ENCODE measurements around the gene CRTC1.
"Not testable (repeated sequence)": the region's sequence is repeated elsewhere in the genome, so short reads cannot be mapped to it uniquely, and the experiment has no call there.

The CRTC1 gene

GRCh38 chr19:18807861-18808331, 124.4 kb downstream of the CRTC1 start:
- peak in 1 of 2 donors; percentile 58 for DNase-seq (ENCODE audit: low read depth in 2 of 2)
- TF ChIP-seq CTCF (IDR thresholded peaks at IDR 0.05; ENCODE audit: low read depth, low read length) = no peak

GRCh38 chr19:18809149-18809868, 125.8 kb downstream of the CRTC1 start:
- TF ChIP-seq CTCF (IDR thresholded peaks at IDR 0.05; ENCODE audit: low read depth, low read length) = no peak

More at GRCh38 chr19:18807861-18808331, 124.4 kb downstream of the CRTC1 start:
- H3K4me3 ChIP-seq (replicated peaks in 1 of 2; ENCODE audit: low read depth in 2 of 2, low read length in 2 of 2) = no peak overlapping the region

GRCh38 chr19:18811638-18812037, 128.2 kb downstream of the CRTC1 start:
- H3K4me3 ChIP-seq (replicated peaks in 1 of 2; ENCODE audit: low read depth in 2 of 2, low read length in 2 of 2); DNase-seq (ENCODE audit: low read depth in 2 of 2): not testable (repeated sequence)

More at GRCh38 chr19:18809149-18809868, 125.8 kb downstream of the CRTC1 start:
- H3K4me3 ChIP-seq (replicated peaks in 1 of 2; ENCODE audit: low read depth in 2 of 2, low read length in 2 of 2) = no peak overlapping the region
- peak; percentile 88 to 92 for DNase-seq (ENCODE audit: low read depth in 2 of 2)

- TF ChIP-seq CTCF (IDR thresholded peaks at IDR 0.05; ENCODE audit: low read depth, low read length) = no peak
- H3K4me3 ChIP-seq (replicated peaks in 1 of 2; ENCODE audit: low read depth in 2 of 2, low read length in 2 of 2) = no peak overlapping the region
- DNase-seq (ENCODE audit: low read depth in 2 of 2) = peak; percentile 22 to 77
These were observed 130.6 kb downstream of the CRTC1 start for GRCh38 chr19:18814063-18814462.

- TF ChIP-seq CTCF (IDR thresholded peaks at IDR 0.05; ENCODE audit: low read depth, low read length) = no peak
- H3K4me3 ChIP-seq (replicated peaks in 1 of 2; ENCODE audit: low read depth in 2 of 2, low read length in 2 of 2) = no peak overlapping the region
- no peak for DNase-seq (ENCODE audit: low read depth in 2 of 2)
These were observed 132.2 kb downstream of the CRTC1 start for GRCh38 chr19:18815673-18816072.

GRCh38 chr19:18816645-18817044, 133.2 kb downstream of the CRTC1 start:
- DNase-seq (ENCODE audit: low read depth in 2 of 2); H3K4me3 ChIP-seq (replicated peaks in 1 of 2; ENCODE audit: low read depth in 2 of 2, low read length in 2 of 2): not testable (repeated sequence)

GRCh38 chr19:18817574-18817973, 134.1 kb downstream of the CRTC1 start:
- H3K4me3 ChIP-seq (replicated peaks in 1 of 2; ENCODE audit: low read depth in 2 of 2, low read length in 2 of 2) = no peak overlapping the region
- no peak for TF ChIP-seq CTCF (IDR thresholded peaks at IDR 0.05; ENCODE audit: low read depth, low read length)

GRCh38 chr19:18828786-18829185, 145.3 kb downstream of the CRTC1 start:
- no peak for DNase-seq (ENCODE audit: low read depth in 2 of 2)
- H3K4me3 ChIP-seq (replicated peaks in 1 of 2; ENCODE audit: low read depth in 2 of 2, low read length in 2 of 2) = no peak overlapping the region
- TF ChIP-seq CTCF (IDR thresholded peaks at IDR 0.05; ENCODE audit: low read depth, low read length) = no peak

More at GRCh38 chr19:18817574-18817973, 134.1 kb downstream of the CRTC1 start:
- no peak for DNase-seq (ENCODE audit: low read depth in 2 of 2)

Measured in cardiac fibroblast (primary cell).